Astrocyte of the cerebellum (primary cell): ENCODE data around the gene LGALS9.
A peak's percentile ranks its signal among the peaks of the same experiment; 100 is the strongest.

Experiments
- DNase-seq: peaks from one replicate; pipeline ENCODE4 v3.0.0-alpha.2; 2011; ENCODE audit warnings: low read depth
- H3K4me3 ChIP-seq: 2 replicates; pipeline ENCODE4 v1.5.1; 2011; ENCODE audit warnings: mild to moderate bottlenecking, low read depth, low read length, moderate library complexity
- in situ Hi-C: cut with HindIII; loops from 2 replicates; pipeline ENCODE4 v1.10.0; 2017; ENCODE audit warnings: low sequenced_read_pairs
- TF ChIP-seq, protein P1 (sequence below): IDR thresholded peaks from 2 replicates; pipeline ENCODE4 v1.5.1; 2012; ENCODE audit warnings: low read length, low read depth, moderate library complexity, mild to moderate bottlenecking; ENCODE audit errors: missing control alignments

LGALS9 gene

GRCh38 chr17:27601975-27602302 is 29.0 kb upstream of the LGALS9 start:
- no peak overlapping the region for H3K4me3 ChIP-seq
- TF ChIP-seq, protein P1, sequence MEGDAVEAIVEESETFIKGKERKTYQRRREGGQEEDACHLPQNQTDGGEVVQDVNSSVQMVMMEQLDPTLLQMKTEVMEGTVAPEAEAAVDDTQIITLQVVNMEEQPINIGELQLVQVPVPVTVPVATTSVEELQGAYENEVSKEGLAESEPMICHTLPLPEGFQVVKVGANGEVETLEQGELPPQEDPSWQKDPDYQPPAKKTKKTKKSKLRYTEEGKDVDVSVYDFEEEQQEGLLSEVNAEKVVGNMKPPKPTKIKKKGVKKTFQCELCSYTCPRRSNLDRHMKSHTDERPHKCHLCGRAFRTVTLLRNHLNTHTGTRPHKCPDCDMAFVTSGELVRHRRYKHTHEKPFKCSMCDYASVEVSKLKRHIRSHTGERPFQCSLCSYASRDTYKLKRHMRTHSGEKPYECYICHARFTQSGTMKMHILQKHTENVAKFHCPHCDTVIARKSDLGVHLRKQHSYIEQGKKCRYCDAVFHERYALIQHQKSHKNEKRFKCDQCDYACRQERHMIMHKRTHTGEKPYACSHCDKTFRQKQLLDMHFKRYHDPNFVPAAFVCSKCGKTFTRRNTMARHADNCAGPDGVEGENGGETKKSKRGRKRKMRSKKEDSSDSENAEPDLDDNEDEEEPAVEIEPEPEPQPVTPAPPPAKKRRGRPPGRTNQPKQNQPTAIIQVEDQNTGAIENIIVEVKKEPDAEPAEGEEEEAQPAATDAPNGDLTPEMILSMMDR: no peak
- in situ Hi-C loops: no loop called here
- no peak for DNase-seq

- no peak overlapping the region for H3K4me3 ChIP-seq
- peak; percentile 65 for DNase-seq
- TF ChIP-seq, protein P1: peak; percentile 99
- in situ Hi-C loops: no loop called here
Observed at GRCh38 chr17:27602721-27603420, 28.1 kb upstream of the LGALS9 start.

DNA sequence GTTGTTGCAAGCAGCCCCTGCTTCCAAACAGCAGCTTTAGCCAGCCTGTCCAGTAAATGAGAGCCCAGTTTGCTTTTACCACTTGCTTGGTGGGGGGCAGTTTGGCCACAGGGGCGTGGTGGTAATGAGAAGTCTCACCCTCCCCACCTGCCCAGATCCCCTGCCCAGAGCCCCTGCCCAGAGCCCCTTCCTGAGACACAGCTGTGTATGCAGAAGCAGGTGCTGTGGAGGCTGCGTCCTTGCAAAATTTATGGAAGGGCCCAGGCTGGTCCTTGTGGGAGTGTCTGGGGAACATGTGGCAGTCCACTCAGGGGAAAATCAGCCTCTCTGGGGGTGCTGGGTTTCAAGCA is 27.6 kb upstream of the LGALS9 start:
- no peak overlapping the region for H3K4me3 ChIP-seq
- DNase-seq: no peak
- TF ChIP-seq, protein P1: no peak
- in situ Hi-C loops: no loop called here

DNA sequence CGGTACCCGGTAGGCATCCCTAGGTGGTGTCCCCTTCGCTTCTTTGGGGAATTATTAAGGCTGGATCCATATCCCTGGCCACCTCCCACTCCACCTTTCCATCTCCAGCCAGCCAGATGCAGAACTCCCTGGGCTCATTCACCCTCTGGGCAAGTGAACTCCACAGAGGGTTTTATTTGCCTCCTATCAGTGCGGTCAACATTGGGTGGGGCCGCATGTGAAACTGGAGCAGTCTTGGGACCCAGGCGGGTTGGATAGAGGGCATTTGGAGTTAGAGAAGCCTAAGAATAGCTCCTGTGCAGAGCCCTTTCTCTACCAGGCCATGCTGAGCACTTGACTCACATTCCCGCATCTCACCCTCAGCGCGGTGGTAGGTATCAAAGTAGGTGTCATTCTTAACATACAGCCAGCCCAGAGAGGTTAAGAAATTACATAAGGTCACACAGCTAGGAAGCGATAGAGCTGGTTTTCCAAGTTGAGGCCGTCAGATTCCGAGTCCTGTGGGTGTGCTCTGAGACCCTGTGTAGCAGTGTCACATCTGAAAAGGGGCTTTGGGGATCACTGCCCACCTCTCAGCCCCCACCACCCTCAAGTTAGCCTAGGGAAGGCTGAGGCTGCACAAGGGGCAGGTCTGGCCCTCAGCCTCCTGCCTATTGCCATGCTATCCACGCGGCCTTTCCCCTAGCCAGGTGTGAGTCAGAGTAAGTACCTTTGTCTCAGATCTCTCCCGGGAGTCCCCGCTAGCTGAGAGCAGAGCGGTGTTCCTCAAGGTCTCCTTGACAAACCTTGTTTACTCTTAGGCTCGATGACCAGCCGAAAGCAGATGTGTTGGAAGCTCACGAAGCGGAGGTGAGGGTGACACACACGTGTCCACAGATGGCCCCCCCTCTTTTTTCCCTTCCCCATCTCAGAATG is 26.9 kb upstream of the LGALS9 start:
- no peak for DNase-seq
- TF ChIP-seq, protein P1: no peak
- in situ Hi-C loops: no loop called here
- H3K4me3 ChIP-seq: no peak overlapping the region

- no peak overlapping the region for H3K4me3 ChIP-seq
- in situ Hi-C loops: no loop called here
- no peak for DNase-seq
- TF ChIP-seq, protein P1: no peak
Observed at GRCh38 chr17:27605409-27605808, 25.6 kb upstream of the LGALS9 start.

GRCh38 chr17:27607521-27608091 is 23.4 kb upstream of the LGALS9 start:
- no peak overlapping the region for H3K4me3 ChIP-seq
- DNase-seq: no peak
- TF ChIP-seq, protein P1: no peak
- in situ Hi-C loops: no loop called here
